Gastroesophageal sphincter (tissue), 3 donors: Measurements from ENCODE around the gene SMAD9.

Experiments used
- CTCF ChIP-seq, 4 experiments: fragments of 200-600 bp in 2 of 4; fragments of 450-650 bp in 2 of 4; sonication (generic) in 1 of 4; IDR thresholded peaks; one replicate each; pipeline ENCODE4 v1.5.1; 2017 to 2019; ENCODE audit warnings: antibody characterized with exemption in 4 of 4, mild to moderate bottlenecking in 2 of 4, moderate library complexity in 2 of 4
- EP300 ChIP-seq: sonication (generic); formaldehyde crosslinking; IDR thresholded peaks from one replicate; pipeline ENCODE4 v1.6.1; 2017; ENCODE audit warnings: antibody characterized with exemption, mild to moderate bottlenecking
- POLR2A ChIP-seq, 2 donors: fragments of 450-650 bp; IDR thresholded peaks; one replicate each; pipeline ENCODE4 v1.6.1; 2017; ENCODE audit warnings: antibody characterized with exemption in 2 of 2, mild to moderate bottlenecking in 2 of 2, moderate library complexity in 1 of 2
- POLR2AphosphoS5 ChIP-seq: sonication (generic); formaldehyde crosslinking; IDR thresholded peaks from one replicate; pipeline ENCODE4 v1.6.1; 2017; ENCODE audit warnings: antibody characterized with exemption

GRCh38 chr13:36918246-36919131 is 1.5 kb downstream of the SMAD9 start:
- TF ChIP-seq POLR2A (IDR thresholded peaks at IDR 0.05): no peak
- no peak for TF ChIP-seq CTCF (IDR thresholded peaks at IDR 0.05)
- TF ChIP-seq EP300: no peak
- no peak for TF ChIP-seq POLR2AphosphoS5
